IPS-18a (cell line): Measurements from ENCODE around the gene SPDYE3.
"Not testable (repeated sequence)": the region's sequence is repeated elsewhere in the genome, so short reads cannot be mapped to it uniquely, and the experiment has no call there.

Source experiments
- H3K27ac ChIP-seq: one replicate; pipeline ENCODE4 v1.5.1; 2013; ENCODE audit warnings: low read length
- H3K27me3 ChIP-seq: one replicate; pipeline ENCODE4 v1.6.1; 2013; ENCODE audit warnings: mild to moderate bottlenecking, low read length; ENCODE audit not compliant: control insufficient read depth, insufficient read depth
- H3K36me3 ChIP-seq: one replicate; pipeline ENCODE4 v1.6.1; 2013; ENCODE audit warnings: low read depth, low read length; ENCODE audit not compliant: control insufficient read depth
- H3K4me1 ChIP-seq: one replicate; pipeline ENCODE4 v1.6.1; 2013; ENCODE audit warnings: low read depth, low read length; ENCODE audit not compliant: control insufficient read depth
- H3K4me3 ChIP-seq: one replicate; pipeline ENCODE4 v1.5.1; 2013; ENCODE audit warnings: low read length
- H3K9ac ChIP-seq: one replicate; pipeline ENCODE4 v1.6.1; 2013; ENCODE audit warnings: mild to moderate bottlenecking, low read length, moderate library complexity
- H3K9me3 ChIP-seq: one replicate; pipeline ENCODE4 v1.6.1; 2013; ENCODE audit warnings: low read depth, low read length; ENCODE audit not compliant: control insufficient read depth

The SPDYE3 gene, protein sequence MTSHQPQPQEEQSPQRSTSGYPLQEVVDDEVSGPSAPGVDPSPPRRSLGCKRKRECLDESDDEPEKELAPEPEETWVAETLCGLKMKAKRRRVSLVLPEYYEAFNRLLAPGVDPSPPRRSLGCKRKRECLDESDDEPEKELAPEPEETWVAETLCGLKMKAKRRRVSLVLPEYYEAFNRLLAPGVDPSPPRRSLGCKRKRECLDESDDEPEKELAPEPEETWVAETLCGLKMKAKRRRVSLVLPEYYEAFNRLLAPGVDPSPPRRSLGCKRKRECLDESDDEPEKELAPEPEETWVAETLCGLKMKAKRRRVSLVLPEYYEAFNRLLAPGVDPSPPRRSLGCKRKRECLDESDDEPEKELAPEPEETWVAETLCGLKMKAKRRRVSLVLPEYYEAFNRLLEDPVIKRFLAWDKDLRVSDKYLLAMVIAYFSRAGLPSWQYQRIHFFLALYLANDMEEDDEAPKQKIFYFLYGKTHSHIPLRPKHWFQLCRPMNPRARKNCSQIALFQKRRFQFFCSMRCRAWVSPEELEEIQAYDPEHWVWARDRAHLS

GRCh38 chr7:100307402-100307801, at the start of gene SPDYE3:
SPDYE3 (plus strand) TSS chr7:100307702; CDS start chr7:100307886, 184 bp downstream.
- H3K9ac ChIP-seq, H3K4me3 ChIP-seq, H3K27me3 ChIP-seq, H3K36me3 ChIP-seq, H3K9me3 ChIP-seq, H3K27ac ChIP-seq, H3K4me1 ChIP-seq: not testable (repeated sequence)

DNA sequence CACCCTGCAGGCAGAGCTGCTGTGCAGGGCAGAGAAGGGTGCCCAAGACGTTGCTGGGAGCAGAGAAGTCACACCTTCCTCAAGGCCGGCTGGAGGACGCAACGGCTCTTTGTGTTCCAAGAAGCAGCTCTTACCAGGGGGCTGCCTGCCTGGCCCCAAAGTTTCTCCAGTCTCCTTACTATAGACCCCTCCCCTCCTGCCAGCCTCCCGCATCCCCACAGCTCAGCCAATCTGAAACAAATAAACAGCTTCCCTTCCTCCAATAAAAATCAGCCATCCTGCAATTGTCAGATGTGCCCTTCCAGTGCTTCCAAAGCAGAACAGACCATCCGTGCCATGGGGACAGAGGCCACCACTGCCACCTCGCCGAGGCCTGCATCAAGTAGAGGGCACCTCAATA, 47.5 kb upstream of the SPDYE3 start:
- not testable (repeated sequence) for H3K27me3 ChIP-seq

GRCh38 chr7:100262896-100263295, 44.6 kb upstream of the SPDYE3 start:
- not testable (repeated sequence) for H3K4me3 ChIP-seq, H3K9me3 ChIP-seq, H3K27me3 ChIP-seq, H3K9ac ChIP-seq, H3K27ac ChIP-seq, H3K36me3 ChIP-seq, H3K4me1 ChIP-seq

More for the DNA sequence above, 47.5 kb upstream of the SPDYE3 start:
- not testable (repeated sequence) for H3K9me3 ChIP-seq, H3K36me3 ChIP-seq, H3K4me3 ChIP-seq, H3K27ac ChIP-seq, H3K9ac ChIP-seq, H3K4me1 ChIP-seq

- not testable (repeated sequence) for H3K36me3 ChIP-seq, H3K9ac ChIP-seq, H3K27me3 ChIP-seq, H3K27ac ChIP-seq, H3K4me3 ChIP-seq, H3K9me3 ChIP-seq, H3K4me1 ChIP-seq
These were observed 43.3 kb upstream of the SPDYE3 start for GRCh38 chr7:100264223-100264622.

DNA sequence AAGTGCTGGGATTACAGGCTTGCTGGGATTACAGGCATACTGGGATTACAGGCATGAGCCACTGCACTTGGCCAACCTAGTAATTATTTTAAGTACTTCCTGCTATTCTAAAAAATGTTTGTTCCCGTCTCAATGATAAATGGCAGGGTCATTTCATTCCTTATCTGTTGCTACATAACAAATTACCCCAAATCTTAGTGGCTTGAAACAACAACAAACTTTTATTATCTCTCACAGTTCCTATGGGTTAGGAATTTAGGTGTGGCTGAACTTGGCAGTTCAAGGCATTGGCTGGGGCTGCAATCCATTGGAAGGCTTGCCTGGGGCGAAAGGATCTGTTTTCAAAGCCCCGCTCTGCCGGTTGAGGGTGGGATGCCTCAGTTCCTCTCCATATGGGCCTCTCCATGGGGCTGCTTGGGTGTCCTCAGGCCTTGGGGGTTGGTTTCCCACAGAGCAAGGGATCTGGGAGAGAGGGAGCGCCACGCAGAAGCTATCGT, 42.8 kb upstream of the SPDYE3 start:
- not testable (repeated sequence) for H3K9ac ChIP-seq, H3K4me3 ChIP-seq, H3K27me3 ChIP-seq, H3K9me3 ChIP-seq, H3K27ac ChIP-seq, H3K4me1 ChIP-seq, H3K36me3 ChIP-seq

DNA sequence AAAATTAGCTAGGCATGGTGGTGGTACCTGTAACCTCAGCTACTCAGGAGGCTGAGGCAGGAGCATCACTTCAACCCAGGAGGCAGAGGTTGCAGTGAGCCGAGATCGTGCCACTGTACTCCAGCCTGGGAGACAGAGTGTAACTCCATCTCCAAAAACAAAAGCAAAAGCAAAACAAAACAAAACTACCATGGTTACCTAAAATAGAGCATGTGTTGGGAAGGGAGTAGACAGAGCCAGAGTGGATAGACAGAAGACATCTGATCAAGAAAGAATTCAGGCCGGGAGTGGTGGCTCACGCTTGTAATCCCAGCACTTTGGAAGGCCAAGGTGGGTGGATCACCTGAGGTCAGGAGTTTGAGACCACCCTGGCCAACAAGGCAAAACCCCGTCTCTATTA, 41.7 kb upstream of the SPDYE3 start:
- H3K4me3 ChIP-seq, H3K27me3 ChIP-seq, H3K9ac ChIP-seq, H3K27ac ChIP-seq, H3K4me1 ChIP-seq, H3K9me3 ChIP-seq, H3K36me3 ChIP-seq: not testable (repeated sequence)

DNA sequence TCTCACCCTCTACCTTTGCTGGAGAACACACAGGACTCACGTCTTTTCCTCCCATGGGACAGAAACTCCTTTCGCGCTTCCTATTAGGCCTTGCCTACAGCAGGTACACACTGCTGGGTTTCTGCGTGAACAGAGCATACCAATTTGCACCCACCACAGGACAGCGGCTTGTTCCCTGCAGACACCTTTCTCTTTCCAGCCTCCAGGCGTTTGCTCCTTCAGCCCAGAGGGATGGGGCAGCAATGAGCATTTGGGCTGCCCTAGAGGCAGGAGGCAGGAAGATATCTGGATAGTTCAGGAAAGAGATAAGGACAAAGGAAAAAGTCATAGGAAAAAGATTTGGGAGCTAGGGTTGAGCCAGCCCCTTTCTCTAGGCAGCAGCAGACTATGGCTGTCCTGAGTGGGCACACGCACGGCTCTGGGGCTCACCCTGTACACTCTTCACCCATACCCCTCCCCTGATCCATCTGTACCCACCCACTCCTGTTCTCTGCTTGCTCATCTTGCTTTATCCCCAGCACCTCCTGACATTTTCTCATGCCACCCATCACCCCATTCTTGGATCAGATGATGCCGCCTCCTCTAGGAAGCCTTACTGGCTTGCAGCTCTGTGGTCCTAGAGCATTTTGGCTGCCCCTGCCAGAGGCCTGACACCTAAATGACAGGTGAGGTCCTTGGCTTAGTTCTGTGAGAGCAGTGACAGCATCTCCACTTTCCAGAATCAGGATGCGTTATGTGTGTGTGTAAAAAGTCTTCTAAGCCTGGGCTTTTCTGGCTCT, 40.7 kb upstream of the SPDYE3 start:
- H3K4me1 ChIP-seq = peaks cover 10% of the 10 kb centered on the region
- no peaks in the 10 kb centered on the region for H3K27me3 ChIP-seq
- H3K4me3 ChIP-seq = no peak overlapping the region
- H3K27ac ChIP-seq = no peak overlapping the region
- no peaks in the 10 kb centered on the region for H3K36me3 ChIP-seq
- no peaks in the 10 kb centered on the region for H3K9me3 ChIP-seq
- no peak overlapping the region for H3K9ac ChIP-seq

DNA sequence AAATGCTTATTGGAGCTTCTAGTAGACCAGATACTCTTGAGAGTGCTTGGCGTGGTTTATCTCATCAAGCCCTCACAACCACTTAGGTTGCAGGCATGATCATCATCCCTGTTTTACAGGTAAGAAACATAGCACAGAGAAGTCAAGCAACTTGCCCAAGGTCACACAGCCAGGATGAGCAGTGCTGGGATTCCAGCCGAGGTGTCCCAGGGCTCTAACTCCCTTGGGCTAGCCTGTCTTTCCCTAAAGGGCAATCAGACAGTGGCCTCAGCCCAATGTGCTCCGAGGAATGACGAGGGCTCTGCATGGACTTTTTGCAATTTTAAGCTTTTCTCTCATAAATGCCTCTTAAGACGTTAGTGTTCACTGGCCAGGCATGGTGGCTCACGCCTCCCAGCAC, 39.9 kb upstream of the SPDYE3 start:
- H3K36me3 ChIP-seq = no peaks in the 10 kb centered on the region
- H3K9me3 ChIP-seq = no peaks in the 10 kb centered on the region
- H3K27ac ChIP-seq = no peak overlapping the region
- no peak overlapping the region for H3K9ac ChIP-seq
- no peaks in the 10 kb centered on the region for H3K27me3 ChIP-seq
- no peak overlapping the region for H3K4me3 ChIP-seq
- H3K4me1 ChIP-seq = peaks cover 10% of the 10 kb centered on the region

- not testable (repeated sequence) for H3K9ac ChIP-seq, H3K27ac ChIP-seq, H3K27me3 ChIP-seq, H3K36me3 ChIP-seq, H3K4me3 ChIP-seq, H3K9me3 ChIP-seq
- peaks cover 12% of the 10 kb centered on the region for H3K4me1 ChIP-seq
These were observed 38.6 kb upstream of the SPDYE3 start for GRCh38 chr7:100268882-100269281.

- not testable (repeated sequence) for H3K27ac ChIP-seq, H3K9me3 ChIP-seq, H3K36me3 ChIP-seq, H3K9ac ChIP-seq, H3K27me3 ChIP-seq
- Histone ChIP-seq H3K4me1 (peaks cover 12% of the 10 kb centered on the region), H3K4me3 (peak overlapping the region; percentile 21)
These were observed 38.0 kb upstream of the SPDYE3 start for GRCh38 chr7:100269306-100270045.
